ENCODE measurements around the gene RND3. TPM values are rescaled to one million over a fixed set of nuclear protein-coding genes. Genes with fewer than 3 reads are reported as not detected.

RND3 gene
- total and polyA plus RNA-seq, 9 of the 15 experiments (the other 6 are each of a cell fraction or from before 2014, with no cell fraction given), result 0.22 to 0.64 (median 0.29) TPM; not detected in 4

DNA sequence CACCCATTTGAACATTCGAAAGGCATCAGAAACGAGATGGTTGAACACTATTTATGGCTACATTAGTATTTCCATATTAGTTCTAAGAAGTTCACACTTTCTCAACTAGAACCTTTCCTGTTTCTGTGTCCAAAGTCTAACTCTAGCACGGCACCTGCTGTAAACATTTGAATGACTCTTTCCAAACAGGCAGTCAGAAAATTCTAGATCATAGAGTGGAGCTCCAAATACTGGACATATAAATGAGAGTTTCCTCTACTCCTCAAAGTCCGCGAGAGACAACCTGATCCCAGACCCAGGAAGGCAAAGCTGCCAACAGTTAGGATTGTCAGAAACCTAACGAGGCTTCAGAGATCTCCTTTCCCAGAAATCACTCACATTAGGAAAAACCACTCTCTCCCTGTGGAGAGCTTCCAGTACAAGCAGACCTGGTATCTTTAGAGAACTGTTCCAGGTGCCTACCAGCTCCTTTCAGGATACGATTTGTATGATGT, 10.6 kb downstream of the RND3 start (continued):
- TF ChIP-seq, protein P1, sequence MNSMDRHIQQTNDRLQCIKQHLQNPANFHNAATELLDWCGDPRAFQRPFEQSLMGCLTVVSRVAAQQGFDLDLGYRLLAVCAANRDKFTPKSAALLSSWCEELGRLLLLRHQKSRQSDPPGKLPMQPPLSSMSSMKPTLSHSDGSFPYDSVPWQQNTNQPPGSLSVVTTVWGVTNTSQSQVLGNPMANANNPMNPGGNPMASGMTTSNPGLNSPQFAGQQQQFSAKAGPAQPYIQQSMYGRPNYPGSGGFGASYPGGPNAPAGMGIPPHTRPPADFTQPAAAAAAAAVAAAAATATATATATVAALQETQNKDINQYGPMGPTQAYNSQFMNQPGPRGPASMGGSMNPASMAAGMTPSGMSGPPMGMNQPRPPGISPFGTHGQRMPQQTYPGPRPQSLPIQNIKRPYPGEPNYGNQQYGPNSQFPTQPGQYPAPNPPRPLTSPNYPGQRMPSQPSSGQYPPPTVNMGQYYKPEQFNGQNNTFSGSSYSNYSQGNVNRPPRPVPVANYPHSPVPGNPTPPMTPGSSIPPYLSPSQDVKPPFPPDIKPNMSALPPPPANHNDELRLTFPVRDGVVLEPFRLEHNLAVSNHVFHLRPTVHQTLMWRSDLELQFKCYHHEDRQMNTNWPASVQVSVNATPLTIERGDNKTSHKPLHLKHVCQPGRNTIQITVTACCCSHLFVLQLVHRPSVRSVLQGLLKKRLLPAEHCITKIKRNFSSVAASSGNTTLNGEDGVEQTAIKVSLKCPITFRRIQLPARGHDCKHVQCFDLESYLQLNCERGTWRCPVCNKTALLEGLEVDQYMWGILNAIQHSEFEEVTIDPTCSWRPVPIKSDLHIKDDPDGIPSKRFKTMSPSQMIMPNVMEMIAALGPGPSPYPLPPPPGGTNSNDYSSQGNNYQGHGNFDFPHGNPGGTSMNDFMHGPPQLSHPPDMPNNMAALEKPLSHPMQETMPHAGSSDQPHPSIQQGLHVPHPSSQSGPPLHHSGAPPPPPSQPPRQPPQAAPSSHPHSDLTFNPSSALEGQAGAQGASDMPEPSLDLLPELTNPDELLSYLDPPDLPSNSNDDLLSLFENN (IDR thresholded peaks at IDR 0.05; ENCODE audit: low read depth in 2 of 2, low read length in 2 of 2), result no peak
- no peak for TF ChIP-seq TARDBP (IDR thresholded peaks at IDR 0.05)

DNA sequence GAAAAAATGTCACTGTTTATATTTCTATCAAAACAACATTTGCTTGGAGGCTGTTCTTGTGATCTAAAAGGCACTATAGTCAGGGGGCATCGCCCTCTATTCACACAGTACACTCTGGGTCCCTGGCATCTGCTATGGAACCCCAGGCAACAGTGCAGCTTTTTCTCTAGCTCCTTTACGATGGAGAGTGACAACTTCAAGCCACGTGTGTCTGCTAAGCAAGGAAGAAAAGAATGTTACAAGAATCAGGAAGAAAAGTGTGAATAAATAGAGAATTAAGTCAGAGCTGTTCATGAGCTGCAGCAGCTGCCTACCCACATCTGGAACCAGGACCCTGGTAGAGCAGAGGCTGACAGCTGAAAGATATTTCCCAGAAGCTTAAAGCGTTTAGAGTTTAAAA, 11.2 kb downstream of the RND3 start:
- FAIRE-seq (no peak), DNase-seq (ENCODE audit: extremely low read depth in 1 of 4, low spot score in 3 of 4) (no peak), ATAC-seq (no peak)
- Histone ChIP-seq H3K36me3 (ENCODE audit: control insufficient read depth, insufficient read depth, low read length) (no peaks in the 10 kb centered on the region), H3K27ac (ENCODE audit: extremely low read depth, low read depth, low read length) (no peak overlapping the region), H3K9me3 (replicated peaks; ENCODE audit: control insufficient read depth, insufficient read depth, low read depth, low read length) (no peaks in the 10 kb centered on the region), H3K9ac (ENCODE audit: insufficient read depth in 1 of 2, low read depth in 2 of 2, low read length in 2 of 2) (no peak overlapping the region), H3K4me2 (ENCODE audit: insufficient read depth, low read length) (no peak overlapping the region), H2AFZ (ENCODE audit: low read depth, low read length) (no peak overlapping the region), H3K4me3 (no peak overlapping the region), H3K4me1 (replicated peaks in 1 of 2; ENCODE audit: control insufficient read depth in 2 of 2, insufficient read depth in 2 of 2, low read length in 2 of 2) (no peaks in the 10 kb centered on the region), H3K27me3 (ENCODE audit: control insufficient read depth in 2 of 2, insufficient read depth in 2 of 2, low read length in 2 of 2) (no peaks in the 10 kb centered on the region), H4K20me1 (replicated peaks; ENCODE audit: control insufficient read depth, insufficient read depth, low read length) (no peaks in the 10 kb centered on the region), H3K9me1 (ENCODE audit: control insufficient read depth, insufficient read depth, low read length) (no peaks in the 10 kb centered on the region), H3K79me2 (ENCODE audit: control insufficient read depth, insufficient read depth, low read length) (no peaks in the 10 kb centered on the region)
- intact Hi-C loops (cut with micrococcal nuclease), result no loop called here
- WGBS (ENCODE audit: insufficient coverage, low coverage, missing lambda C conversion rate), result 0% methylated on average over 4 of the region's 4 CpGs
- BruUV-seq (replicated peaks), result no TSS peak
- POLR2A ChIA-PET, result no interaction called here
- CTCF ChIA-PET (ENCODE audit: low intra/inter-chr PET ratio), result no interaction called here
- in situ Hi-C loops (cut with MboI), result loop anchor here (25.0 kb wide), 1 partner anchor 864 kb away; no protein-coding TSS in a partner anchor
- TF ChIP-seq FOXJ2 (tag; IDR thresholded peaks at IDR 0.05) (no peak), TAF7 (tag; IDR thresholded peaks at IDR 0.05) (no peak), PHF8 (IDR thresholded peaks at IDR 0.05; ENCODE audit: borderline replicate concordance, low read length) (no peak), RFX1 (IDR thresholded peaks at IDR 0.05) (no peak), PHB (CRISPR knock-in tag; IDR thresholded peaks at IDR 0.05) (no peak), EP300 (IDR thresholded peaks at IDR 0.05; ENCODE audit: low read length) (no peak), NEUROD1 (IDR thresholded peaks at IDR 0.05; ENCODE audit: borderline replicate concordance, low read depth, low read length, partially characterized antibody) (no peak), ZC3H8 (IDR thresholded peaks at IDR 0.05) (no peak), PURB (CRISPR knock-in tag; IDR thresholded peaks at IDR 0.05; ENCODE audit: low read depth) (no peak)
- TF ChIP-seq, protein P2, sequence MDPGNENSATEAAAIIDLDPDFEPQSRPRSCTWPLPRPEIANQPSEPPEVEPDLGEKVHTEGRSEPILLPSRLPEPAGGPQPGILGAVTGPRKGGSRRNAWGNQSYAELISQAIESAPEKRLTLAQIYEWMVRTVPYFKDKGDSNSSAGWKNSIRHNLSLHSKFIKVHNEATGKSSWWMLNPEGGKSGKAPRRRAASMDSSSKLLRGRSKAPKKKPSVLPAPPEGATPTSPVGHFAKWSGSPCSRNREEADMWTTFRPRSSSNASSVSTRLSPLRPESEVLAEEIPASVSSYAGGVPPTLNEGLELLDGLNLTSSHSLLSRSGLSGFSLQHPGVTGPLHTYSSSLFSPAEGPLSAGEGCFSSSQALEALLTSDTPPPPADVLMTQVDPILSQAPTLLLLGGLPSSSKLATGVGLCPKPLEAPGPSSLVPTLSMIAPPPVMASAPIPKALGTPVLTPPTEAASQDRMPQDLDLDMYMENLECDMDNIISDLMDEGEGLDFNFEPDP (CRISPR knock-in tag; IDR thresholded peaks at IDR 0.05), result no peak
- TF ChIP-seq, protein P3, sequence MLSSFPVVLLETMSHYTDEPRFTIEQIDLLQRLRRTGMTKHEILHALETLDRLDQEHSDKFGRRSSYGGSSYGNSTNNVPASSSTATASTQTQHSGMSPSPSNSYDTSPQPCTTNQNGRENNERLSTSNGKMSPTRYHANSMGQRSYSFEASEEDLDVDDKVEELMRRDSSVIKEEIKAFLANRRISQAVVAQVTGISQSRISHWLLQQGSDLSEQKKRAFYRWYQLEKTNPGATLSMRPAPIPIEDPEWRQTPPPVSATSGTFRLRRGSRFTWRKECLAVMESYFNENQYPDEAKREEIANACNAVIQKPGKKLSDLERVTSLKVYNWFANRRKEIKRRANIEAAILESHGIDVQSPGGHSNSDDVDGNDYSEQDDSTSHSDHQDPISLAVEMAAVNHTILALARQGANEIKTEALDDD (IDR thresholded peaks at IDR 0.05), result no peak
- TF ChIP-seq, protein P4, sequence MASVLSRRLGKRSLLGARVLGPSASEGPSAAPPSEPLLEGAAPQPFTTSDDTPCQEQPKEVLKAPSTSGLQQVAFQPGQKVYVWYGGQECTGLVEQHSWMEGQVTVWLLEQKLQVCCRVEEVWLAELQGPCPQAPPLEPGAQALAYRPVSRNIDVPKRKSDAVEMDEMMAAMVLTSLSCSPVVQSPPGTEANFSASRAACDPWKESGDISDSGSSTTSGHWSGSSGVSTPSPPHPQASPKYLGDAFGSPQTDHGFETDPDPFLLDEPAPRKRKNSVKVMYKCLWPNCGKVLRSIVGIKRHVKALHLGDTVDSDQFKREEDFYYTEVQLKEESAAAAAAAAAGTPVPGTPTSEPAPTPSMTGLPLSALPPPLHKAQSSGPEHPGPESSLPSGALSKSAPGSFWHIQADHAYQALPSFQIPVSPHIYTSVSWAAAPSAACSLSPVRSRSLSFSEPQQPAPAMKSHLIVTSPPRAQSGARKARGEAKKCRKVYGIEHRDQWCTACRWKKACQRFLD (CRISPR knock-in tag; IDR thresholded peaks at IDR 0.05), result no peak
